Vagina (tissue), 2 donors: Measurements from ENCODE around the gene DYSF.

Source experiments
- CTCF ChIP-seq, 3 experiments: fragments of 450-650 bp in 2 of 3; fragments of 200-600 bp in 1 of 3; sonication (generic) in 1 of 3; IDR thresholded peaks; one replicate each; pipeline ENCODE4 v1.5.1; 2017 to 2019; ENCODE audit warnings: antibody characterized with exemption in 3 of 3, mild to moderate bottlenecking in 2 of 3, moderate library complexity in 2 of 3
- POLR2AphosphoS5 ChIP-seq, 2 donors: sonication (generic); formaldehyde crosslinking; IDR thresholded peaks; one replicate each; pipeline ENCODE4 v1.9.0; 2017; ENCODE audit warnings: antibody characterized with exemption in 2 of 2, mild to moderate bottlenecking in 2 of 2, low read depth in 1 of 2; ENCODE audit not compliant: insufficient read depth in 1 of 2

- TF ChIP-seq CTCF (IDR thresholded peaks at IDR 0.05) (no peak), POLR2AphosphoS5 (IDR thresholded peaks at IDR 0.05; ENCODE audit: insufficient read depth in 1 of 2, low read depth in 1 of 2) (no peak)
Measured at GRCh38 chr2:71507476-71507875, 54.1 kb downstream of the DYSF start.
